HepG2 (cell line): Measurements from ENCODE around the gene ZNF813. TPM values are rescaled to one million over a fixed set of nuclear protein-coding genes. Genes with fewer than 3 reads are reported as not detected.

Experiments used
- ARNTL ChIP-seq: sonication (generic); formaldehyde crosslinking; IDR thresholded peaks from 2 replicates; pipeline ENCODE4 v1.4.0; 2020; ENCODE audit warnings: mild to moderate bottlenecking, missing genetic modification reagents
- BHLHE40 ChIP-seq: IDR thresholded peaks from 2 replicates; pipeline ENCODE4 v1.6.1; 2011; ENCODE audit warnings: low read length, improper control_type of control experiment
- GABPB1 ChIP-seq: IDR thresholded peaks from 2 replicates; pipeline ENCODE4 v1.6.1; 2016; ENCODE audit warnings: mild to moderate bottlenecking, missing genetic modification reagents, moderate library complexity, missing compliant biosample characterization
- GTF3A ChIP-seq: sonication (generic); formaldehyde crosslinking; conservative IDR thresholded peaks from 2 replicates; pipeline ENCODE4 v1.4.0; 2020; ENCODE audit warnings: mild to moderate bottlenecking, missing genetic modification reagents
- RORA ChIP-seq: sonication (generic); formaldehyde crosslinking; IDR thresholded peaks from 2 replicates; pipeline ENCODE4 v1.5.0; 2020; ENCODE audit warnings: mild to moderate bottlenecking, missing genetic modification reagents, moderate library complexity
- SAFB2 ChIP-seq: sonication (generic); formaldehyde crosslinking; IDR thresholded peaks from 2 replicates; pipeline ENCODE4 v1.5.1; 2020; ENCODE audit warnings: missing genetic modification reagents, low read depth, mild to moderate bottlenecking, borderline replicate concordance
- ZNF530 ChIP-seq: sonication (generic); formaldehyde crosslinking; IDR thresholded peaks from 2 replicates; pipeline ENCODE4 v1.5.0; 2020; ENCODE audit warnings: low read depth, mild to moderate bottlenecking, missing genetic modification reagents
- polyA plus RNA-seq, 8 experiments: library from polyadenylated mRNA; depleted of rRNA in 3 of 8; stranded (reverse) in 7 of 8; unstranded in 1 of 8; fragments of >200 nt; fragmentation: Illumina TruSeq in 4 of 8; extraction: Trizol in 4 of 8; gene quantifications; 2 replicates each; pipeline versions ENCODE4 v1.2.1 to v1.2.3, GENCODE V29; 2011 to 2016; ENCODE audit warnings: low read depth in 4 of 8, missing spikeins in 1 of 8, mixed read lengths in 1 of 8; ENCODE audit not compliant: insufficient read depth in 1 of 8
- total RNA-seq, 5 experiments: library from RNA; depleted of rRNA; stranded (reverse); fragments of >200 nt; fragmentation: Illumina TruSeq; extraction: Trizol; gene quantifications; 2 replicates each; pipeline ENCODE4 v1.2.3, GENCODE V29; 2016; ENCODE audit warnings: low read depth in 1 of 5
- TF ChIP-seq, protein P1 (sequence below): sonication (generic); formaldehyde crosslinking; IDR thresholded peaks from 2 replicates; pipeline ENCODE4 v1.5.1; 2020; ENCODE audit warnings: mild to moderate bottlenecking, missing genetic modification reagents
- TF ChIP-seq, protein P2 (sequence below): sonication (generic); formaldehyde crosslinking; IDR thresholded peaks from 2 replicates; pipeline ENCODE4 v1.4.0; 2020; ENCODE audit warnings: mild to moderate bottlenecking, low read depth, missing genetic modification reagents
- TF ChIP-seq, protein P3 (sequence below): sonication (generic); formaldehyde crosslinking; IDR thresholded peaks from 2 replicates; pipeline ENCODE4 v1.8.1; 2023; ENCODE audit warnings: missing genetic modification reagents, inconsistent platforms, borderline replicate concordance
- TF ChIP-seq, protein P4 (sequence below): sonication (generic); formaldehyde crosslinking; IDR thresholded peaks from 2 replicates; pipeline ENCODE4 v1.4.0; 2020; ENCODE audit warnings: missing genetic modification reagents, borderline replicate concordance
- TF ChIP-seq, protein P5 (sequence below): IDR thresholded peaks from 2 replicates; pipeline ENCODE4 v1.4.0; 2020; ENCODE audit warnings: mild to moderate bottlenecking, missing genetic modification reagents

The ZNF813 gene
- total and polyA plus RNA-seq, 2 of the 13 experiments (the other 11 are each of a cell fraction or from before 2014, with no cell fraction given): 2.1 to 8.9 TPM

DNA sequence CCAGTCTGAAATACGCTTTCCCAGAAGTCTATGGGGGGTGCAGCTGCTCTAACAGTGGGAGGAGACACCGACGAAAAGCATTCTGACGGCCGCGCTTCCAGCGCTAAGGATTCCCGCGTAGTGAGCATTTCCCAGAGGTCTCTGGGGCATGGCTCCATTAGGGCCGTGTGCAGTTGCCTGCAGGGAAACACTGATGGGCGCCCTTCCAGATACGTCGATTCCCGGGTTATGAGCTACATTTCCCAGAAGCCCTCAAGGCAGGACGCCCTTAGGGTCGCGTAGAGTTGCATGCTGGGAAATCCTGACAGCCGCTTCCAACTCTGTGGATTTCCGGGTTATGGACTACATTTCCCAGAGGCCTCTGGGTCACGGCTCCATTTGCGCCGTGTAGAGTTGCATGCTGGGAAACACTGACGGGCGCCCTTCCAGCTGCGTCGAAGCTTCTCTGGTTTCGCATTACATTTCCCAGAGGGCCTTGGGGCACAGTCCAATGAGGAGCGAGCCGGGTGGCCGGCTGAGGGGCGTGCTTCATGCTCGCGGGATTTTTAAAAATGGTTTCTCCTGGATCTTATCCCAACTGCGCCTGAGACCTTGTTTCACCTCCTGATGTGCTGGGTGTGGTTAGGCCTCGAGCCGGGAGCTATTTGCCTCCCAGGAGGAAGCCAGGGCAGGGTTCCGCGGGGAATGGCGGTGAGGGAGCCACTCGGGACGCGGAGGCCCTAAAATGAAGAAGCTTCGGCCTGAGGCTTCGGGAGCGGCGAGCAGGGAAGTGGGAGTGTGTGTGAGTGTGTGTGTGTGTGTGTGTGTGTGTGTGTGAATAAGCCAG lies 53.2 kb downstream of the ZNF813 start (continued):
- TF ChIP-seq, protein P1, sequence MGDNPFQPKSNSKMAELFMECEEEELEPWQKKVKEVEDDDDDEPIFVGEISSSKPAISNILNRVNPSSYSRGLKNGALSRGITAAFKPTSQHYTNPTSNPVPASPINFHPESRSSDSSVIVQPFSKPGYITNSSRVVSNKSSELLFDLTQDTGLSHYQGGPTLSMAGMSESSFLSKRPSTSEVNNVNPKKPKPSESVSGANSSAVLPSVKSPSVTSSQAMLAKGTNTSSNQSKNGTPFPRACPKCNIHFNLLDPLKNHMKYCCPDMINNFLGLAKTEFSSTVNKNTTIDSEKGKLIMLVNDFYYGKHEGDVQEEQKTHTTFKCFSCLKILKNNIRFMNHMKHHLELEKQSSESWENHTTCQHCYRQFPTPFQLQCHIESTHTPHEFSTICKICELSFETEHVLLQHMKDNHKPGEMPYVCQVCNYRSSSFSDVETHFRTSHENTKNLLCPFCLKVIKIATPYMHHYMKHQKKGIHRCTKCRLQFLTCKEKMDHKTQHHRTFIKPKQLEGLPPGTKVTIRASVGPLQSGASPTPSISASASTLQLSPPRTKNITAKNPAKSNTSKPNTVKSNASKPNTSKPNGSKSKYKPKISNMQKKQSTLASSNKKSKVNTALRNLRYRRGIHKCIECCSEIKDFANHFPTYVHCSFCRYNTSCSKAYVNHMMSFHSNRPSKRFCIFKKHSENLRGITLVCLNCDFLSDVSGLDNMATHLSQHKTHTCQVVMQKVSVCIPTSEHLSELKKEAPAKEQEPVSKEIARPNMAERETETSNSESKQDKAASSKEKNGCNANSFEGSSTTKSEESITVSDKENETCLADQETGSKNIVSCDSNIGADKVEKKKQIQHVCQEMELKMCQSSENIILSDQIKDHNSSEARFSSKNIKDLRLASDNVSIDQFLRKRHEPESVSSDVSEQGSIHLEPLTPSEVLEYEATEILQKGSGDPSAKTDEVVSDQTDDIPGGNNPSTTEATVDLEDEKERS: no peak
- TF ChIP-seq BHLHE40: no peak
- TF ChIP-seq, protein P2, sequence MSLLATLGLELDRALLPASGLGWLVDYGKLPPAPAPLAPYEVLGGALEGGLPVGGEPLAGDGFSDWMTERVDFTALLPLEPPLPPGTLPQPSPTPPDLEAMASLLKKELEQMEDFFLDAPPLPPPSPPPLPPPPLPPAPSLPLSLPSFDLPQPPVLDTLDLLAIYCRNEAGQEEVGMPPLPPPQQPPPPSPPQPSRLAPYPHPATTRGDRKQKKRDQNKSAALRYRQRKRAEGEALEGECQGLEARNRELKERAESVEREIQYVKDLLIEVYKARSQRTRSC (CRISPR knock-in tag): no peak
- TF ChIP-seq ZNF530 (CRISPR knock-in tag): no peak
- TF ChIP-seq ARNTL (CRISPR knock-in tag): no peak
- TF ChIP-seq, protein P3, sequence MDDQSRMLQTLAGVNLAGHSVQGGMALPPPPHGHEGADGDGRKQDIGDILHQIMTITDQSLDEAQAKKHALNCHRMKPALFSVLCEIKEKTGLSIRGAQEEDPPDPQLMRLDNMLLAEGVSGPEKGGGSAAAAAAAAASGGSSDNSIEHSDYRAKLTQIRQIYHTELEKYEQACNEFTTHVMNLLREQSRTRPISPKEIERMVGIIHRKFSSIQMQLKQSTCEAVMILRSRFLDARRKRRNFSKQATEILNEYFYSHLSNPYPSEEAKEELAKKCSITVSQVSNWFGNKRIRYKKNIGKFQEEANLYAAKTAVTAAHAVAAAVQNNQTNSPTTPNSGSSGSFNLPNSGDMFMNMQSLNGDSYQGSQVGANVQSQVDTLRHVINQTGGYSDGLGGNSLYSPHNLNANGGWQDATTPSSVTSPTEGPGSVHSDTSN: no peak
- TF ChIP-seq, protein P4, sequence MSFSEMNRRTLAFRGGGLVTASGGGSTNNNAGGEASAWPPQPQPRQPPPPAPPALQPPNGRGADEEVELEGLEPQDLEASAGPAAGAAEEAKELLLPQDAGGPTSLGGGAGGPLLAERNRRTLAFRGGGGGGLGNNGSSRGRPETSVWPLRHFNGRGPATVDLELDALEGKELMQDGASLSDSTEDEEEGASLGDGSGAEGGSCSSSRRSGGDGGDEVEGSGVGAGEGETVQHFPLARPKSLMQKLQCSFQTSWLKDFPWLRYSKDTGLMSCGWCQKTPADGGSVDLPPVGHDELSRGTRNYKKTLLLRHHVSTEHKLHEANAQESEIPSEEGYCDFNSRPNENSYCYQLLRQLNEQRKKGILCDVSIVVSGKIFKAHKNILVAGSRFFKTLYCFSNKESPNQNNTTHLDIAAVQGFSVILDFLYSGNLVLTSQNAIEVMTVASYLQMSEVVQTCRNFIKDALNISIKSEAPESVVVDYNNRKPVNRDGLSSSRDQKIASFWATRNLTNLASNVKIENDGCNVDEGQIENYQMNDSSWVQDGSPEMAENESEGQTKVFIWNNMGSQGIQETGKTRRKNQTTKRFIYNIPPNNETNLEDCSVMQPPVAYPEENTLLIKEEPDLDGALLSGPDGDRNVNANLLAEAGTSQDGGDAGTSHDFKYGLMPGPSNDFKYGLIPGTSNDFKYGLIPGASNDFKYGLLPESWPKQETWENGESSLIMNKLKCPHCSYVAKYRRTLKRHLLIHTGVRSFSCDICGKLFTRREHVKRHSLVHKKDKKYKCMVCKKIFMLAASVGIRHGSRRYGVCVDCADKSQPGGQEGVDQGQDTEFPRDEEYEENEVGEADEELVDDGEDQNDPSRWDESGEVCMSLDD (CRISPR knock-in tag): no peak
- TF ChIP-seq GABPB1 (CRISPR knock-in tag): peak; percentile 71
- TF ChIP-seq, protein P5, sequence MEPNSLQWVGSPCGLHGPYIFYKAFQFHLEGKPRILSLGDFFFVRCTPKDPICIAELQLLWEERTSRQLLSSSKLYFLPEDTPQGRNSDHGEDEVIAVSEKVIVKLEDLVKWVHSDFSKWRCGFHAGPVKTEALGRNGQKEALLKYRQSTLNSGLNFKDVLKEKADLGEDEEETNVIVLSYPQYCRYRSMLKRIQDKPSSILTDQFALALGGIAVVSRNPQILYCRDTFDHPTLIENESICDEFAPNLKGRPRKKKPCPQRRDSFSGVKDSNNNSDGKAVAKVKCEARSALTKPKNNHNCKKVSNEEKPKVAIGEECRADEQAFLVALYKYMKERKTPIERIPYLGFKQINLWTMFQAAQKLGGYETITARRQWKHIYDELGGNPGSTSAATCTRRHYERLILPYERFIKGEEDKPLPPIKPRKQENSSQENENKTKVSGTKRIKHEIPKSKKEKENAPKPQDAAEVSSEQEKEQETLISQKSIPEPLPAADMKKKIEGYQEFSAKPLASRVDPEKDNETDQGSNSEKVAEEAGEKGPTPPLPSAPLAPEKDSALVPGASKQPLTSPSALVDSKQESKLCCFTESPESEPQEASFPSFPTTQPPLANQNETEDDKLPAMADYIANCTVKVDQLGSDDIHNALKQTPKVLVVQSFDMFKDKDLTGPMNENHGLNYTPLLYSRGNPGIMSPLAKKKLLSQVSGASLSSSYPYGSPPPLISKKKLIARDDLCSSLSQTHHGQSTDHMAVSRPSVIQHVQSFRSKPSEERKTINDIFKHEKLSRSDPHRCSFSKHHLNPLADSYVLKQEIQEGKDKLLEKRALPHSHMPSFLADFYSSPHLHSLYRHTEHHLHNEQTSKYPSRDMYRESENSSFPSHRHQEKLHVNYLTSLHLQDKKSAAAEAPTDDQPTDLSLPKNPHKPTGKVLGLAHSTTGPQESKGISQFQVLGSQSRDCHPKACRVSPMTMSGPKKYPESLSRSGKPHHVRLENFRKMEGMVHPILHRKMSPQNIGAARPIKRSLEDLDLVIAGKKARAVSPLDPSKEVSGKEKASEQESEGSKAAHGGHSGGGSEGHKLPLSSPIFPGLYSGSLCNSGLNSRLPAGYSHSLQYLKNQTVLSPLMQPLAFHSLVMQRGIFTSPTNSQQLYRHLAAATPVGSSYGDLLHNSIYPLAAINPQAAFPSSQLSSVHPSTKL (CRISPR knock-in tag): no peak
- TF ChIP-seq GTF3A (CRISPR knock-in tag): no peak
- TF ChIP-seq SAFB2 (CRISPR knock-in tag): no peak
- TF ChIP-seq RORA (CRISPR knock-in tag): no peak
